Neural progenitor cell (in vitro differentiated cells): Measurements from ENCODE around the gene CDCA8. TPM values are rescaled to one million over a fixed set of nuclear protein-coding genes. Genes with fewer than 3 reads are reported as not detected.
A peak's percentile ranks its signal among the peaks of the same experiment; 100 is the strongest.
"Not testable (repeated sequence)": the region's sequence is repeated elsewhere in the genome, so short reads cannot be mapped to it uniquely, and the experiment has no call there.

Experiments used
- DNase-seq: peaks from one replicate; pipeline ENCODE4 v3.0.0-alpha.2; 2016; ENCODE audit warnings: low spot score
- H2AFZ ChIP-seq: fragments of 200-600 bp; sonication (generic); replicated peaks from 2 replicates; pipeline ENCODE4 v1.6.1; 2016; ENCODE audit warnings: antibody characterized with exemption
- H3F3A ChIP-seq: fragments of 200-600 bp; sonication (generic); 2 replicates; pipeline ENCODE4 v1.6.1; 2016; ENCODE audit warnings: antibody characterized with exemption, low read depth
- H3K27ac ChIP-seq: fragments of 200-600 bp; sonication (generic); 2 replicates; pipeline ENCODE4 v1.5.1; 2016; ENCODE audit warnings: mild to moderate bottlenecking
- H3K27me3 ChIP-seq: fragments of 200-600 bp; sonication (generic); 2 replicates; pipeline ENCODE4 v1.6.1; 2016; ENCODE audit warnings: mild to moderate bottlenecking, moderate library complexity
- H3K36me3 ChIP-seq: fragments of 200-600 bp; sonication (generic); 2 replicates; pipeline ENCODE4 v1.5.1; 2016
- H3K4me1 ChIP-seq: fragments of 200-600 bp; sonication (generic); 2 replicates; pipeline ENCODE4 v1.6.1; 2016; ENCODE audit warnings: mixed run types
- H3K4me2 ChIP-seq: fragments of 200-600 bp; sonication (generic); 2 replicates; pipeline ENCODE4 v1.6.1; 2016
- H3K4me3 ChIP-seq: fragments of 200-600 bp; sonication (generic); 2 replicates; pipeline ENCODE4 v1.5.1; 2016
- H3K79me2 ChIP-seq: fragments of 200-600 bp; sonication (generic); 2 replicates; pipeline ENCODE4 v1.6.1; 2016; ENCODE audit warnings: low read depth
- H3K9ac ChIP-seq: fragments of 200-600 bp; sonication (generic); 2 replicates; pipeline ENCODE4 v1.6.1; 2016
- H3K9me3 ChIP-seq: fragments of 200-600 bp; sonication (generic); 2 replicates; pipeline ENCODE4 v1.5.1; 2016; ENCODE audit warnings: low read depth
- H4K20me1 ChIP-seq: fragments of 200-600 bp; sonication (generic); 2 replicates; pipeline ENCODE4 v1.6.1; 2016; ENCODE audit warnings: low read depth
- H3K27ac Mint-ChIP-seq: 3 replicates; pipeline ENCODE4 v1.8.0; 2021; ENCODE audit warnings: mixed read lengths
- H3K27me3 Mint-ChIP-seq: 2 replicates; pipeline ENCODE4 v1.8.0; 2022; ENCODE audit warnings: low read depth, mild to moderate bottlenecking, inconsistent platforms, moderate library complexity, mixed read lengths; ENCODE audit not compliant: insufficient read depth
- H3K36me3 Mint-ChIP-seq: 3 replicates; pipeline ENCODE4 v1.8.0; 2021; ENCODE audit warnings: mixed read lengths
- H3K4me1 Mint-ChIP-seq: 3 replicates; pipeline ENCODE4 v1.8.0; 2021; ENCODE audit warnings: mixed read lengths
- H3K4me3 Mint-ChIP-seq: 3 replicates; pipeline ENCODE4 v1.8.0; 2021; ENCODE audit warnings: mild to moderate bottlenecking, moderate library complexity, mixed read lengths
- H3K9me3 Mint-ChIP-seq: 3 replicates; pipeline ENCODE4 v1.8.0; 2020; ENCODE audit warnings: mixed read lengths
- EZH2 ChIP-seq: fragments of 200-600 bp; sonication (generic); IDR thresholded peaks from 2 replicates; pipeline ENCODE4 v1.6.1; 2017; ENCODE audit warnings: antibody characterized with exemption, mild to moderate bottlenecking, moderate library complexity
- EZH2phosphoT487 ChIP-seq: fragments of 200-600 bp; sonication (generic); IDR thresholded peaks from 2 replicates; pipeline ENCODE4 v1.6.1; 2017; ENCODE audit warnings: antibody characterized with exemption
- total RNA-seq: library from RNA; depleted of rRNA; stranded (reverse); fragments of >200 nt; gene quantifications from 2 replicates; pipeline ENCODE4 v1.2.3, GENCODE V29; 2015; ENCODE audit warnings: low replicate concordance
- TF ChIP-seq, protein P1 (sequence below): fragments of 200-600 bp; sonication (generic); IDR thresholded peaks from 2 replicates; pipeline ENCODE4 v1.5.1; 2017; ENCODE audit warnings: antibody characterized with exemption, mild to moderate bottlenecking

CDCA8 gene
- total RNA-seq, 1 donor from 2014 or later, result 49.3 TPM

DNA sequence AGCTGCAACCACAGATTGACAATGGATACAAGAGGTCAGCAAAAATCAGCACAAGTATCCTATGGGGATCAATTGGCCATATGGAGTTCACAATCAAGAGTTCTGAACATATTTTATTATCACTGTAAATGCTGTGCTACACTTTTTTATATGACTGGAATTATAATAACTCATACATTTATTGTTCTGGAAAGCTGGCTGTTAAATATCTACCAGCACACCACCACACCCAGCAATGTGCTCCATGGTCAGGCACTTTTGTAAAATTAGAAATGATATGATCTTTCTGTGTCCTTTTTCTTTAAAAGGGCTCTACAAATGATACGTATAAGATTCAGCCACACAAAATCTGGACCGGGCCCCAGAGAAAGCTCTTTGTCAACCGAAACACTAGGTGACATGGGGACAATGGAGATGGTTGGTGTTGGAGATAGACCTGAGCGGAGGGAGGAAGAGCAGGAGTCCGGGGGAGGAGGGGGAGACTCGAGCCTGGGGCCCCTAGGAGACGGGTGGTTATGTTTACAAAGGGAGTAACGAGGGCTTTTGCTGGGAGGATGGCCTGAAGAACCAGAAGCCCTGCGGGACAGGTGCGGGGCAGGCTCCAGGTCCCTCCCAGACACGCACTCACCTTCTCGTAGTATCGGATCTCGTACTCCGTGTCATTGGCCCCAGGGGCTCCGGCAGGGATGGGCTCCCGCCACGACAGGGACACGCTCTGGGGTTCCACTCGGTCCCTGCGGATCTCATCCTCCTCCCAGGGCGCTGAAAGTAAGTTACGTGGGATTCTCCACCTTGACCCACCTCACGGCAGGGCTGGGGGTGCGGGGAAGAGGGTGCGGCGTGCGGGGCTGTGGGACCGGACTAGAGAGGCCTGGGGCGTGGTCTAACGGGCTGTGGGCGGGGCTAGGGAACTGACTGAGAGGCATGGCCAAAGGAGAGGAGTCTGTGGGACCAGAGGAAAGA lies 42.6 kb downstream of the CDCA8 start:
- peak overlapping the region; percentile 86 for H3K4me2 ChIP-seq
- peaks cover 37% of the 10 kb centered on the region for H3K27me3 Mint-ChIP-seq
- no peaks in the 10 kb centered on the region for H3K36me3 ChIP-seq
- H3K36me3 Mint-ChIP-seq, result no peaks in the 10 kb centered on the region
- no peaks in the 10 kb centered on the region for H3K4me1 ChIP-seq
- no peaks in the 10 kb centered on the region for H3K79me2 ChIP-seq
- no peak overlapping the region for H3K27ac ChIP-seq
- H3K27ac Mint-ChIP-seq, result no peak overlapping the region
- no peak for TF ChIP-seq EZH2
- no peak for TF ChIP-seq EZH2phosphoT487
- TF ChIP-seq, protein P1, sequence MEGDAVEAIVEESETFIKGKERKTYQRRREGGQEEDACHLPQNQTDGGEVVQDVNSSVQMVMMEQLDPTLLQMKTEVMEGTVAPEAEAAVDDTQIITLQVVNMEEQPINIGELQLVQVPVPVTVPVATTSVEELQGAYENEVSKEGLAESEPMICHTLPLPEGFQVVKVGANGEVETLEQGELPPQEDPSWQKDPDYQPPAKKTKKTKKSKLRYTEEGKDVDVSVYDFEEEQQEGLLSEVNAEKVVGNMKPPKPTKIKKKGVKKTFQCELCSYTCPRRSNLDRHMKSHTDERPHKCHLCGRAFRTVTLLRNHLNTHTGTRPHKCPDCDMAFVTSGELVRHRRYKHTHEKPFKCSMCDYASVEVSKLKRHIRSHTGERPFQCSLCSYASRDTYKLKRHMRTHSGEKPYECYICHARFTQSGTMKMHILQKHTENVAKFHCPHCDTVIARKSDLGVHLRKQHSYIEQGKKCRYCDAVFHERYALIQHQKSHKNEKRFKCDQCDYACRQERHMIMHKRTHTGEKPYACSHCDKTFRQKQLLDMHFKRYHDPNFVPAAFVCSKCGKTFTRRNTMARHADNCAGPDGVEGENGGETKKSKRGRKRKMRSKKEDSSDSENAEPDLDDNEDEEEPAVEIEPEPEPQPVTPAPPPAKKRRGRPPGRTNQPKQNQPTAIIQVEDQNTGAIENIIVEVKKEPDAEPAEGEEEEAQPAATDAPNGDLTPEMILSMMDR, result no peak
- H3K9me3 Mint-ChIP-seq, result peaks cover 2% of the 10 kb centered on the region
- H3F3A ChIP-seq, result no peaks in the 10 kb centered on the region
- peak overlapping the region; percentile 52 for H3K4me3 Mint-ChIP-seq
- no peaks in the 10 kb centered on the region for H3K4me1 Mint-ChIP-seq
- no peak overlapping the region for H3K9ac ChIP-seq
- DNase-seq, result peak; percentile 74
- H3K27me3 ChIP-seq, result peaks cover 49% of the 10 kb centered on the region
- H3K9me3 ChIP-seq, result no peaks in the 10 kb centered on the region
- H2AFZ ChIP-seq, result peak overlapping the region; percentile 98
- no peaks in the 10 kb centered on the region for H4K20me1 ChIP-seq
- peak overlapping the region; percentile 63 for H3K4me3 ChIP-seq

DNA sequence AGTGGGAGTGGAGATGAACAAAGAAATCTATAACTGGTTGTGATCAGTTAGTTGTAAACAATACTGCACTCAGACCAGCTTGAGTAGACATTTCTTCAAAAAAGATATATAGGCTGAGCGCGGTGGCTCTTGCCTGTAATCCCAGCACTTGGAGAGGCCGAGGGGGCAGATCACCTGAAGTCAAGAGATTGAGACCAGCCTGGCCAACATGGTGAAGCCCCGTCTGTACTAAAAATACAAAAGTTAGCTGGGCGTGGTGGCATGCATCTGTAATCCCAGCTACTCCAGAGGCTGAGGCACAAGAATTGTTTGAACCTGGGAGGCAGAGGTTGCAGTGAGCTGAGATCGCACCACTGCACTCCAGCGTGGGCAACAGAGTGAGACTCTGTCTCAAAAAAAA lies 45.7 kb downstream of the CDCA8 start:
- not testable (repeated sequence) for H4K20me1 ChIP-seq, H3K9ac ChIP-seq, DNase-seq, H3F3A ChIP-seq, H3K27ac ChIP-seq, H3K4me3 Mint-ChIP-seq, H3K36me3 ChIP-seq, H3K9me3 Mint-ChIP-seq, H3K9me3 ChIP-seq, H3K79me2 ChIP-seq, H3K4me3 ChIP-seq, H3K4me1 Mint-ChIP-seq, H3K27ac Mint-ChIP-seq, H3K4me1 ChIP-seq, H3K36me3 Mint-ChIP-seq, H2AFZ ChIP-seq, H3K4me2 ChIP-seq
- peaks cover 40% of the 10 kb centered on the region for H3K27me3 Mint-ChIP-seq
- H3K27me3 ChIP-seq, result peaks cover 78% of the 10 kb centered on the region

DNA sequence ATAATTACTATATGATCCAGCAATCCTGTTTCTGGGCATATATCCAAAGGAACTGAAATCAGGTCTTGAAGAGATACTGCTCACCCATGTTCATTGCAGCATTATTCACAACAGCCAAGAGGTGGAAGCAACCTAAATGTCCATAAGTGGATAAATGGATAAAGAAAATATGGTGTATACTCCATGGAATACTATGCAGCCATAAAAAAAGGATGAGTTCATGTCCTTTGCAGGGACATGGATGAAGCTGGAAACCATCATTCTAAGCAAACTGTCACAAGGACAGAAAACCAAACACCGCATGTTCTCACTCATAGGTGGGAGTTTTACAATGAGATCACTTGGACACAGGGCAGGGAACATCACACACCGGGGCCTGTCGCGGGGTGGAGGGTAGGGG lies 46.3 kb downstream of the CDCA8 start:
- DNase-seq, H3K9me3 Mint-ChIP-seq, H3K9me3 ChIP-seq, H4K20me1 ChIP-seq, H3K27ac ChIP-seq, H3K4me3 ChIP-seq, H3K27ac Mint-ChIP-seq, H3F3A ChIP-seq, H3K4me3 Mint-ChIP-seq, H3K36me3 ChIP-seq, H3K4me2 ChIP-seq, H3K9ac ChIP-seq, H3K4me1 Mint-ChIP-seq, H2AFZ ChIP-seq, H3K4me1 ChIP-seq, H3K36me3 Mint-ChIP-seq, H3K79me2 ChIP-seq: not testable (repeated sequence)
- peaks cover 78% of the 10 kb centered on the region for H3K27me3 ChIP-seq
- H3K27me3 Mint-ChIP-seq, result peaks cover 36% of the 10 kb centered on the region

DNA sequence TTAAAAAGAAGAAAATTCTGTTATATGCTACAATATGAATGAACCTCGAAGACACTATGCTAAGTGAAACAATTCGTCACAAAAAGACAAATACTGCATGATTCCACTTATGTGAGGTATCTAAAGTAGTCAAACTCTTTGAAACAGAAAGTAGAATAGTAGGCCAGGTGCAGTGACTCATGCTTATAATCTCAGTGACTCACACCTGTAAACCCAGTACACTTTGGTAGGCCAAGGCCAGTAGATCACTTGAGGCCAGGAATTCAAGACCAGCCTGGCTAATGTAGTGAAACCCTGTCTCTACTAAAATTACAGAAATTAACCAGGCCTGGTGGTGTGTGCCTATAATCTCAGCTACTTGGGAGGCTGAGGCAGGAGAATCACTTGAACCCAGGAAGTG lies 46.9 kb downstream of the CDCA8 start:
- H4K20me1 ChIP-seq, result no peaks in the 10 kb centered on the region

More for the DNA sequence above, 46.9 kb downstream of the CDCA8 start:
- no peak overlapping the region for H3K4me3 ChIP-seq
- no peaks in the 10 kb centered on the region for H3K36me3 ChIP-seq
- no peaks in the 10 kb centered on the region for H3K79me2 ChIP-seq
- DNase-seq, result no peak
- peaks cover 78% of the 10 kb centered on the region for H3K27me3 ChIP-seq
- TF ChIP-seq EZH2phosphoT487, result no peak
- TF ChIP-seq, protein P1, result no peak
- H3K27ac ChIP-seq, result no peak overlapping the region
- no peak overlapping the region for H3K4me3 Mint-ChIP-seq
- H3K4me1 Mint-ChIP-seq, result no peaks in the 10 kb centered on the region
- peaks cover 2% of the 10 kb centered on the region for H3K9me3 Mint-ChIP-seq
- H3K27me3 Mint-ChIP-seq, result peaks cover 39% of the 10 kb centered on the region
- no peak overlapping the region for H2AFZ ChIP-seq
- H3K27ac Mint-ChIP-seq, result no peak overlapping the region
- no peak overlapping the region for H3K4me2 ChIP-seq
- peaks cover 7% of the 10 kb centered on the region for H3K4me1 ChIP-seq
- H3K9me3 ChIP-seq, result no peaks in the 10 kb centered on the region
- H3F3A ChIP-seq, result no peaks in the 10 kb centered on the region
- no peaks in the 10 kb centered on the region for H3K36me3 Mint-ChIP-seq
- no peak overlapping the region for H3K9ac ChIP-seq
